H1 (cell line): ENCODE data around the gene LRP1. TPM values are rescaled to one million over a fixed set of nuclear protein-coding genes. Genes with fewer than 3 reads are reported as not detected.
A peak's percentile ranks its signal among the peaks of the same experiment; 100 is the strongest.

Source experiments
- CTCF ChIA-PET: fragments of 300-600 bp; sonication (Branson Sonifier 250); formaldehyde crosslinking; loops from one replicate; lab custom pipeline; 2021; ENCODE audit not compliant: partially characterized antibody; lab: Charles Lee
- POLR2A ChIA-PET: fragments of 300-600 bp; sonication (Branson Sonifier 250); formaldehyde crosslinking; loops from one replicate; lab custom pipeline; 2021; ENCODE audit warnings: inconsistent platforms; ENCODE audit not compliant: partially characterized antibody; lab: Charles Lee
- DNase-seq, 2 experiments: peaks; one replicate each; pipeline versions ENCODE4 v3.0.0 to v3.0.0-alpha.2; 2010 to 2022; ENCODE audit warnings: low spot score in 2 of 2, low read depth in 1 of 2, mixed read lengths in 1 of 2
- FAIRE-seq: peaks from 2 replicates; lab custom pipeline; 2011; peaks lifted over from hg19 to GRCh38; lab: Jason Lieb, UNC
- H2AFZ ChIP-seq: 2 replicates; pipeline ENCODE4 v1.8.1; 2012; ENCODE audit warnings: low read length, inconsistent platforms
- H2AK5ac ChIP-seq: 2 replicates; pipeline ENCODE4 v1.6.1; 2013; ENCODE audit warnings: low read depth, low read length
- H2BK120ac ChIP-seq: replicated peaks from 2 replicates; pipeline ENCODE3; 2013; ENCODE audit warnings: low read depth, low read length, inconsistent platforms
- H2BK12ac ChIP-seq: 2 replicates; pipeline ENCODE4 v1.6.1; 2013; ENCODE audit warnings: low read depth, low read length
- H2BK15ac ChIP-seq: 2 replicates; pipeline ENCODE4 v1.6.1; 2013; ENCODE audit warnings: low read length
- H2BK20ac ChIP-seq: 2 replicates; pipeline ENCODE4 v1.6.1; 2013; ENCODE audit warnings: low read length
- H2BK5ac ChIP-seq: 2 replicates; pipeline ENCODE4 v1.6.1; 2013; ENCODE audit warnings: low read depth, low read length
- H3K14ac ChIP-seq: 2 replicates; pipeline ENCODE4 v1.6.1; 2013; ENCODE audit warnings: inconsistent platforms; ENCODE audit not compliant: insufficient read length
- H3K18ac ChIP-seq: 2 replicates; pipeline ENCODE4 v1.6.1; 2013; ENCODE audit warnings: low read length; ENCODE audit errors: extremely low read depth
- H3K23ac ChIP-seq: 2 replicates; pipeline ENCODE4 v1.6.1; 2013; ENCODE audit warnings: inconsistent platforms; ENCODE audit not compliant: insufficient read length
- H3K23me2 ChIP-seq: 2 replicates; pipeline ENCODE4 v1.6.1; 2013; ENCODE audit warnings: low read depth, low read length
- H3K27ac ChIP-seq: 2 replicates; pipeline ENCODE4 v1.6.1; 2011; ENCODE audit warnings: low read depth, low read length, inconsistent platforms
- H3K27me3 ChIP-seq, 4 experiments: replicated peaks in 1 of 4; 1 replicate in 1 of 4; 2 replicates in 3 of 4; pipeline versions ENCODE4 v1.6.1 to v1.8.1; 2011 to 2013; ENCODE audit warnings: low read length in 3 of 4, mild to moderate bottlenecking in 3 of 4, inconsistent platforms in 2 of 4, mixed read lengths in 2 of 4, moderate library complexity in 1 of 4; ENCODE audit not compliant: control insufficient read depth in 3 of 4, insufficient read depth in 3 of 4; ENCODE audit errors: extremely low read depth in 1 of 4
- H3K36me3 ChIP-seq, 4 experiments: 2 replicates each; pipeline versions ENCODE4 v1.6.1 to v1.8.1; 2011 to 2013; ENCODE audit warnings: mild to moderate bottlenecking in 4 of 4, low read length in 3 of 4, moderate library complexity in 2 of 4, control low read depth in 1 of 4, inconsistent platforms in 1 of 4; ENCODE audit not compliant: insufficient read depth in 4 of 4, control insufficient read depth in 2 of 4
- H3K4ac ChIP-seq: replicated peaks from 2 replicates; pipeline ENCODE3; 2013; ENCODE audit warnings: low read length, low read depth, mixed read lengths, inconsistent platforms; ENCODE audit not compliant: insufficient read length
- H3K4me1 ChIP-seq, 4 experiments: replicated peaks in 1 of 4; 1 replicate in 1 of 4; 2 replicates in 3 of 4; pipeline versions ENCODE4 v1.6.1 to v1.8.1; 2011 to 2013; ENCODE audit warnings: low read length in 3 of 4, inconsistent platforms in 2 of 4, mixed read lengths in 1 of 4; ENCODE audit not compliant: insufficient read depth in 4 of 4, control insufficient read depth in 3 of 4
- H3K4me2 ChIP-seq, 2 experiments: 2 replicates each; pipeline versions ENCODE4 v1.6.1 to v1.8.1; 2011 to 2013; ENCODE audit warnings: low read depth in 2 of 2, low read length in 2 of 2, control low read depth in 1 of 2, inconsistent platforms in 1 of 2, mild to moderate bottlenecking in 1 of 2; ENCODE audit not compliant: insufficient read depth in 1 of 2
- H3K4me3 ChIP-seq, 4 experiments: fragments of 200-600, 300-600 bp in 1 of 4; sonication (generic), shearing (Covaris generic), sonication (Bioruptor Twin) in 1 of 4; 2 replicates each; pipeline versions ENCODE4 v1.5.1 to v1.8.1; 2011 to 2016; ENCODE audit warnings: low read length in 4 of 4, low read depth in 3 of 4, control low read depth in 2 of 4, inconsistent platforms in 2 of 4, mild to moderate bottlenecking in 2 of 4, mixed read lengths in 1 of 4, moderate library complexity in 1 of 4; ENCODE audit not compliant: insufficient read depth in 2 of 4; ENCODE audit errors: extremely low read depth in 1 of 4
- H3K56ac ChIP-seq: replicated peaks from 2 replicates; pipeline ENCODE3; 2013; ENCODE audit warnings: low read depth, mild to moderate bottlenecking, mixed read lengths, low read length, inconsistent platforms; ENCODE audit not compliant: insufficient read length
- H3K79me1 ChIP-seq: 2 replicates; pipeline ENCODE4 v1.6.1; 2013; ENCODE audit warnings: low read depth, low read length, control low read depth
- H3K79me2 ChIP-seq, 2 experiments: 2 replicates each; pipeline versions ENCODE4 v1.6.1 to v1.8.1; 2012 to 2013; ENCODE audit warnings: low read length in 2 of 2, mild to moderate bottlenecking in 2 of 2, inconsistent platforms in 1 of 2; ENCODE audit not compliant: insufficient read depth in 2 of 2, control insufficient read depth in 1 of 2
- H3K9ac ChIP-seq, 4 experiments: replicated peaks in 1 of 4; 1 replicate in 1 of 4; 2 replicates in 3 of 4; pipeline versions ENCODE4 v1.6.1 to v1.8.1; 2011 to 2013; ENCODE audit warnings: low read depth in 3 of 4, low read length in 3 of 4, control low read depth in 2 of 4, mild to moderate bottlenecking in 2 of 4, moderate library complexity in 2 of 4, inconsistent platforms in 1 of 4; ENCODE audit errors: extremely low read depth in 1 of 4
- H3K9me3 ChIP-seq, 2 experiments: 2 replicates each; pipeline versions ENCODE4 v1.6.1 to v1.8.1; 2012 to 2013; ENCODE audit warnings: mild to moderate bottlenecking in 2 of 2, moderate library complexity in 2 of 2, control low read depth in 1 of 2, inconsistent platforms in 1 of 2, low read depth in 1 of 2, low read length in 1 of 2, mixed read lengths in 1 of 2; ENCODE audit not compliant: insufficient read depth in 2 of 2
- H4K20me1 ChIP-seq, 2 experiments: replicated peaks in 1 of 2; 2 replicates each; pipeline versions ENCODE3 to v1.8.1; 2011 to 2013; ENCODE audit warnings: inconsistent platforms in 2 of 2, low read length in 2 of 2, mild to moderate bottlenecking in 1 of 2; ENCODE audit not compliant: insufficient read depth in 2 of 2, control insufficient read depth in 1 of 2
- H4K5ac ChIP-seq: 2 replicates; pipeline ENCODE4 v1.6.1; 2013; ENCODE audit warnings: low read length, low read depth, mixed read lengths, inconsistent platforms; ENCODE audit not compliant: insufficient read length
- H4K8ac ChIP-seq: 2 replicates; pipeline ENCODE4 v1.8.0; 2013; ENCODE audit warnings: mild to moderate bottlenecking, moderate library complexity, low read length, inconsistent platforms; ENCODE audit not compliant: insufficient read depth; ENCODE audit errors: extremely low read depth
- H4K91ac ChIP-seq: replicated peaks from 2 replicates; pipeline ENCODE3; 2013; ENCODE audit warnings: low read length, mixed read lengths, inconsistent platforms; ENCODE audit not compliant: insufficient read length
- CHD1 ChIP-seq: IDR thresholded peaks from 2 replicates; pipeline ENCODE4 v1.6.1; 2012; ENCODE audit warnings: low read depth, low read length, improper control_type of control experiment
- HDAC6 ChIP-seq: IDR thresholded peaks from one replicate; pipeline ENCODE4 v1.7.1; 2012; ENCODE audit warnings: low read depth, mild to moderate bottlenecking, inconsistent platforms, low read length, moderate library complexity
- KDM4A ChIP-seq: IDR thresholded peaks from one replicate; pipeline ENCODE4 v1.7.1; 2012; ENCODE audit warnings: low read depth, mild to moderate bottlenecking, moderate library complexity, low read length, inconsistent platforms; ENCODE audit not compliant: severe bottlenecking
- POLR2A ChIP-seq, 2 experiments: IDR thresholded peaks; 1 replicate in 1 of 2; 2 replicates in 1 of 2; pipeline ENCODE4 v1.6.1; 2011; ENCODE audit warnings: low read depth in 2 of 2, low read length in 2 of 2, mild to moderate bottlenecking in 2 of 2; ENCODE audit errors: control extremely low read depth in 1 of 2
- SAP30 ChIP-seq: fragments of 300-600 bp; sonication (generic); IDR thresholded peaks from 2 replicates; pipeline ENCODE4 v1.7.1; 2012; ENCODE audit warnings: low read length, moderate library complexity, mild to moderate bottlenecking, inconsistent platforms; ENCODE audit not compliant: insufficient read depth, insufficient replicate concordance
- SP4 ChIP-seq: IDR thresholded peaks from 2 replicates; pipeline ENCODE4 v1.6.1; 2012; ENCODE audit warnings: low read length, inconsistent platforms
- WGBS, 2 experiments: shearing (Covaris generic) in 1 of 2; methylation state at CpG; one replicate each; pipeline versions ENCODE4 v1.1.6 to v1.1.7; 2013 to 2015; ENCODE audit warnings: low lambda C conversion rate in 2 of 2, mixed read lengths in 2 of 2, inconsistent platforms in 1 of 2, low coverage in 1 of 2, missing lambda C conversion rate in 1 of 2; ENCODE audit not compliant: insufficient replicate concordance in 2 of 2, insufficient coverage in 1 of 2, insufficient read length in 1 of 2; ENCODE audit errors: extremely low coverage in 1 of 2, missing lambda C conversion rate in 1 of 2; 5-methylcytosine and 5-hydroxymethylcytosine counted together
- polyA plus RNA-seq, 7 experiments: library from polyadenylated mRNA; depleted of rRNA in 3 of 7; stranded (reverse) in 5 of 7; unstranded in 2 of 7; fragments of >200 nt in 5 of 7; fragments of 200-250 nt in 2 of 7; gene quantifications; 1 replicate in 5 of 7; 2 replicates in 1 of 7; 4 replicates in 1 of 7; pipeline versions ENCODE4 v1.2.1 to v1.2.3, GENCODE V29; 2011 to 2013; ENCODE audit warnings: missing spikeins in 2 of 7, mixed read lengths in 2 of 7
- total RNA-seq: library from RNA; stranded (reverse); fragmentation: NEBNext Ultra II Directional; extraction: Animal tissue kit (Norgen Biotek cat#: 25700); gene quantifications from 2 replicates; pipeline ENCODE4 v1.2.1, GENCODE V29; 2021

The LRP1 gene
- total and polyA plus RNA-seq, 2 of the 8 experiments (the other 6 are each of a cell fraction or from before 2014, with no cell fraction given), result 35.3 to 92.5 TPM

- Histone ChIP-seq H3K4ac (no peak overlapping the region), H3K18ac (no peak overlapping the region), H3K27ac (no peak overlapping the region), H3K9ac (no peak overlapping the region), H3K36me3 (peaks cover 58 to 96% (median 88%) of the 10 kb centered on the region in 4 experiments), H4K5ac (no peak overlapping the region), H3K27me3 (no peaks in the 10 kb centered on the region), H2BK12ac (no peak overlapping the region), H3K23me2 (peaks cover 7% of the 10 kb centered on the region; the same call in 1 of the 2 replicates), H3K56ac (peak overlapping the region; percentile 99), H3K79me1 (no peaks in the 10 kb centered on the region), H2BK15ac (no peak overlapping the region), H2BK20ac (no peak overlapping the region), H2BK5ac (no peak overlapping the region), H4K20me1 (peaks cover 5 to 25% of the 10 kb centered on the region in 2 experiments), H3K4me2 (no peak overlapping the region), H3K9me3 (no peaks in the 10 kb centered on the region), H3K79me2 (no peaks in the 10 kb centered on the region), H4K8ac (no peak overlapping the region), H2AK5ac (no peak overlapping the region), H3K4me3 (no peak overlapping the region), H3K4me1 (no peaks in the 10 kb centered on the region; a peak in 1 of 7 replicates), H4K91ac (no peak overlapping the region), H2BK120ac (no peak overlapping the region), H2AFZ (no peak overlapping the region), H3K14ac (no peak overlapping the region), H3K23ac (no peak overlapping the region)
- 97 to 100% methylated on average over 2 to 11 of the region's 11 CpGs for WGBS, 2 experiments
- no peak for DNase-seq
- no peak for TF ChIP-seq HDAC6
- no peak for TF ChIP-seq KDM4A
- TF ChIP-seq CHD1, result no peak
- no peak for TF ChIP-seq SP4
- TF ChIP-seq POLR2A (IDR thresholded peaks at IDR 0.05; ENCODE audit: control extremely low read depth in 1 of 2, low read depth in 2 of 2, low read length in 2 of 2), result no peak
- TF ChIP-seq SAP30, result no peak
- POLR2A ChIA-PET, result interaction anchor here (1.0 to 11.0 kb wide), 9 partner anchors 10 to 63 kb away, joined by 3 to 91 read pairs (median 4); partner anchors contain the start of gene LRP1
- FAIRE-seq, result no peak
- CTCF ChIA-PET, result interaction anchor here (0.9 to 20.9 kb wide), 5 partner anchors 15 to 67 kb away, joined by 3 to 389 read pairs (median 5); partner anchors contain the start of gene SHMT2
These were observed 63.1 kb downstream of the LRP1 start for GRCh38 chr12:57191410-57191809.
